Medulla oblongata (tissue), 1 donor: ENCODE data around the gene CCS.
"Not testable (repeated sequence)": the region's sequence is repeated elsewhere in the genome, so short reads cannot be mapped to it uniquely, and the experiment has no call there.

Experiments
- DNase-seq: peaks from one replicate; pipeline ENCODE4 v3.0.0-alpha.2; 2015; ENCODE audit errors: extremely low spot score

CCS gene, protein sequence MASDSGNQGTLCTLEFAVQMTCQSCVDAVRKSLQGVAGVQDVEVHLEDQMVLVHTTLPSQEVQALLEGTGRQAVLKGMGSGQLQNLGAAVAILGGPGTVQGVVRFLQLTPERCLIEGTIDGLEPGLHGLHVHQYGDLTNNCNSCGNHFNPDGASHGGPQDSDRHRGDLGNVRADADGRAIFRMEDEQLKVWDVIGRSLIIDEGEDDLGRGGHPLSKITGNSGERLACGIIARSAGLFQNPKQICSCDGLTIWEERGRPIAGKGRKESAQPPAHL

DNA sequence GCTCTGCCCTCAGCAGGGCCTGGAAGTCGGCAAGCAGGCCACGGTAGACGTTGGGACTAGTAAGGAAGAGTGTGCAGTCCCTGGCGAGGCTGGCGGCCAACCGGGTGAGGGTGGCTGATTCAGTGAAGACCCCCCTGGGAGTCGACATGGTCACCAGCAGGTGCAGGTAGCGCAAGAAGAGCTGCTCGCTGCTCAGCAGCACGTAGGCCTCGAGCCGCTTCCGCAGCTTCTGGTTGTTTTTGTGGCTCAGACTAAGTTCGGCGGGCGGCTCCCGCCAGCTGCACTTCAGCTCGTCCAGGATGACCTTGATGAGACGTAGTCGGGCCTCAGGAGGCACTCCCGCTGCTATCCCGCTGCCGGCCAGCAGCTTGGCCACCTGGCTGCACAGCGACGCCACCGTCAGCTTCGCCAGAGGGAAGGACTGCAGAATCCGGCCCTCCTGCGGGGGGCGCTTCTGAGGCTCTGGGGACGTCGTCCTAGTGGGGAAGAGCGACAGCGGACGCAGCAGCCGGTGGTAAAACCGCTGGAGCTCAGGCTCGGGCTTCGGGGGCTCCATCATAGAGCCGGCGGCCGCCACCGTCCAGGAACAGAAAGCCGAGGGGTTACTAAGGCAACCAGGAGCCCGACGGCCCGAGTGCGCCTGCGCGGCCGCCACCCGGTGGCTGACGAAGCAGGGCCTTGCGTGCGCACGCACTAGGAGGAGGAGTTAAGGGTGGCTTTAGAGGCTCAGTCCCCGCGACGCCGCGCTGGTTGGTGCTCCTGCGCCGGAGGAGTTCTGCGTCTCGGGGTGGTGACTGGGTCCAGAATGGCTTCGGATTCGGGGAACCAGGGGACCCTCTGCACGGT is at the start of gene CCS, which contains the start of gene CCDC87:
TSS of gene CCS (plus strand) at position 729 of the 846 bp plus-strand sequence. CDS start at position 806, 77 bp downstream.
TSS of gene CCDC87 (minus strand) at position 607 of the 846 bp plus-strand sequence. CDS start at position 559, 48 bp downstream.
- peak; percentile 97 for DNase-seq

GRCh38 chr11:66543263-66544107 is 49.5 kb upstream of the CCS start:
- peak; percentile 18 for DNase-seq

DNA sequence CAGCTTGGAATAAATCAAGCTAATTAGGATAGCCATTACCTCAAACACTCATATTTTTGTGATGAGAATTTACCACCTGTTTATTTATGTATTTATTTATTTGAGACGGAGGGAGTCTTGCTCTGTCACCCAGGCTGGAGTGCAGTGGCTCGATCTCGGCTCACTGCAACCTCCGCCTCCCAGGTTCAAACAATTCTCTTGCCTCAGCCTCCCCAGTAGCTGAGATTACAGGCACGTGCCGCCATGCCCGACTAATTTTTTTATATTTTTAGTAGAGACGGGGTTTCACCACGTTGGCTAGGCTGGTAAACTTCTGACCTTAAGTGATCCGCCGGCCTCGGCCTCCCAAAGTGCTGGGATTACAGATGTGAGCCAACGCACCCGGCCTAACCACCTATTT is 48.0 kb upstream of the CCS start:
- not testable (repeated sequence) for DNase-seq

- peak; percentile 98 for DNase-seq
Observed at GRCh38 chr11:66545701-66546367, 47.2 kb upstream of the CCS start, which contains the start of gene ZDHHC24. TSS of gene ZDHHC24 (minus strand) at chr11:66546048. CDS start at chr11:66546003, 45 bp downstream.

- no peak for DNase-seq
Observed at GRCh38 chr11:66546368-66546965, 46.5 kb upstream of the CCS start, which contains the start of gene ACTN3. TSS of gene ACTN3 (plus strand) at chr11:66546903. CDS start at chr11:66546938, 35 bp downstream.

DNA sequence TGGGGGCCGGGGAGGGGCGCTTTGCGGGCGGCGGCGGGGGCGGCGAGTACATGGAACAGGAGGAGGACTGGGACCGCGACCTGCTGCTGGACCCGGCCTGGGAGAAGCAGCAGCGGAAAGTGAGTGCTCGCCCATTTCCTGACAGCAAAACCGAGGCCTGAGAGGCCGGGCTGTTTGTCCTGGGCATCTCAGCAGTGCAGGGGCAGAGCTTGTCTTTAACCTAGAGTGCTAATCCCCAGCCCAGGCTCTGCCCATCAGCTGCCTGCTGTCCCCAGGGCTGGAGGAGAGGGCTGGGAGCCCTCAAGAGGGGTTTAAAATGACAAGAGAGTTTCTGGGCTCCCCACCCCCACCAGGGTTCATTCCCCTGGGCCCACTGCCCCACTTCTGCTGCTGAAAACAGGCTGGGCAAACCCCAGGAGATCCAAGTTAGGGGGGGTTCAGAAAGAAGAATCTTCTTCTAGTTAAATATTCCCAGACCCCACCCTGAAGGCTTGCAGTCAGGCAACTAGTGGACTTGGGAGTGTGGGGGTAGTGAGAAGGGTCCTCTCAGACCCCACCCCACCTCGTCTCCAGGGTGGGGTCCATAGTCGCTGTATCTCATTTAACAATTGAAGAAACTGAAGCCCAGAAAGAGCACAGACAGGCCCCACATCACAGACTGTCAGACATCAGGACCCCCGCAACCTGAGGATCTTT is 45.9 kb upstream of the CCS start:
- DNase-seq: no peak

- DNase-seq: no peak
Observed at GRCh38 chr11:66547662-66548009, 45.3 kb upstream of the CCS start.

DNA sequence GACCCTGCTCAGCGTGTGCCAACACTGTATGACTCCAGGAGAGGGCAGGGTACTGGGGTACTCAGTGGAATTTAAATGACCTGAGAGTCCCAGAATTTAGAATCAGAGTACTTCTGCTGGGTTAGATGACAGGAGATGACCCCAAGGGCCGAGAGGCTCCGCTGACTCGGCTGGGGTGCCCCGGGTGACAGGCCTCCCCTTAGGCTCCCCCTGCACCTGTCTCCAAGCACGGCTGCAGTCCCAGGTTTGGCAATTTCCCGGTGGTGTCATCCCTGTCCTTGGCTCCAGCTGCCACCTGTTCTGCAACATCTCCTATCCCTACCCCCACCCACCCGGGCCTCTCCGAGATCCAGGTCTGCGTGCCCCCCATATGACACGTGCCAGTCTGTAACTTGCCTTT is 44.9 kb upstream of the CCS start:
- DNase-seq: no peak

DNA sequence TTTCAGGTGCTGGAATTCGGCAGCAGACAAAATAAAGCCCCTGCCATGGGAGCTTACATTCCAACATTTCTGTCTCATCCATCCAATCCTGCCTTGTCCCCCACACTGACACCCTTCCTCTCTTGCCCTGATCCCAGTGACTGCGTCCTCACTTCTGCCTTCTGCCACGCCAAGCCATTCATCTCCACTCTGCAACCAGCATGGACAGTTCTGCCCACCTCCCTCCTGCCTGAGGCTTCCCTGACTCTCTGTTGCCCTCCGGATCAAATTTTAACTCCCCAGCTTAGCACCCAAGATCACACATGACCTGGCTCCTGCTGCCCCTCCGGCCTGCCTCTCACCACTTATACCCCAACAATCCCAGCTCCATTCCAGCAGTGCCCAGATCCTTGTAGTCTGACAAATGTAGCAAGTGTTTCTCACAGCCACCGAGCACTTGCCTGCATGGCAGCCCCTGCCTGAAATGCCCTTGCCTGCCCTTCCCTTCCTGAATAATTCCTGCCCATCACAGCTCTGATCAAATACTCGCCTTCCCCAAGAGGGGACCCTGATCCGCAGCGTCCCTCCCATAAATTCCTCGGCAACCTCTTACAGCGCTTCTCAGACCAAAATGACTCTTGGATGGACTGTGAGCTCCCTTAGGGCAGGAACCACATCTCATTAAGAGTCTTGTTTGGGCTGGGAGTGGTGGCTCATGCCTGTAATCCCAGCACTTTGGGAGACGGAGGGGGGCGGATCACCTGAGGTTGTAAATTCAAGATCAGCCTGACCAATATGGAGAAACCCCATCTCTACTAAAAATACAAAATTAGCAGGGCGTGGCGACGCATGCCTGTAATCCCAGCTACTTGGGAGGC is 44.0 kb upstream of the CCS start:
- no peak for DNase-seq

GRCh38 chr11:66549696-66550095 is 43.3 kb upstream of the CCS start:
- no peak for DNase-seq

DNA sequence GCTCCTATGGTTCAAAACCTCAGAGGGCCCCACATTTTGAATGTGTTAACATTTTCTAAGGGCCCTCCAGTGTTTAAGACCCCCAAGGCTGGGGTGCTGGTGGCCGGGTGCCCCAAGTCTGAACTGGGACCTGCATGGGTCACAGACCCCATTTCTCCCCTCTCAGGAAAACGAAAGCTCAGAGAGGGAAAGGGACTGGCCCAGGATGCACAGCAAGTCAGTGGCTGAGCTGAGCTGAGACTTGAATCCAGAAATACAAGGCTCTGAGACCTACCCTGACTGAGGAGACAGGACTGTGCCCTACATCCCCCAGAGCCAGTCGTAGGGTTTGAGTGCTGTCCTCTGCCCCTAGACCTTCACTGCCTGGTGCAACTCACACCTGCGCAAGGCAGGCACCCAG is 42.1 kb upstream of the CCS start:
- no peak for DNase-seq

DNA sequence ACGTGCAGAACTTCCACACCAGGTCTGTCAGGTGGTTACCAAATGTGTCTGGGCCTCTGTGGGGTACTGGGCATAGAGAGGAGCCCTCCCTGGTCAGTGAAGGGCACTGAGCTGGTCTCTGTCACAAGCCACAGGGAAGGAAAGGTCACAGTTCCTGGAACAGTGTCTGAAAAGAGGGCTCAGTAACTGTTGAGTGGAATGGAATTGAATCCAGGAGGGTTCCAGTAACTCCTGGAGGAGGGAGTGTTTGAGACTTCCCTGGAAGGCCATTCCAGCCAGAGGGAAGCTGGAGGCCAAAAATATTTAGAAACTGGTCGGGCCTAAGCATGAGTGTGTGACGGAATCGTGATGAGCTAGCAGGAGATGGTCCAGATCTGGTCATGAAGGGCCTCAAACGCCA is 38.4 kb upstream of the CCS start:
- no peak for DNase-seq

DNA sequence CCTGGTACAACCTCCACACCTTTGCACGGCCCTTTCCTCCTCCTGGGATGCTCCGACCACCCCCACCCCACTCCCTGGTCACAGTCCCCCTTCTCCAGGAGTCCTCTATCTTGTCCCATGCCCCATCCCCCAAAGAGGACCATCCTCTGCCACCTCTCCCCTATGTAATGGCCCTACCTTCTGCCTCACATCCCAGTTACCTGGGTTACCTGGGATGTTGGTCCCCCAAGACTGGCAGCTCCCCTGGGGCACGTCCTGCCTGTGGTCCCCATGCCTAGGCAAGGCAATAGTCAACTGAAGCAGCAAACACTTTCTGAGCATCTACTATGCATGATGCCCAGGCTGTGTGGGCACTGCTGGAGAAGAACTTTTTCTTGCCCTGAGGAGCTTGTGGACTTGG is 37.6 kb upstream of the CCS start:
- no peak for DNase-seq

DNA sequence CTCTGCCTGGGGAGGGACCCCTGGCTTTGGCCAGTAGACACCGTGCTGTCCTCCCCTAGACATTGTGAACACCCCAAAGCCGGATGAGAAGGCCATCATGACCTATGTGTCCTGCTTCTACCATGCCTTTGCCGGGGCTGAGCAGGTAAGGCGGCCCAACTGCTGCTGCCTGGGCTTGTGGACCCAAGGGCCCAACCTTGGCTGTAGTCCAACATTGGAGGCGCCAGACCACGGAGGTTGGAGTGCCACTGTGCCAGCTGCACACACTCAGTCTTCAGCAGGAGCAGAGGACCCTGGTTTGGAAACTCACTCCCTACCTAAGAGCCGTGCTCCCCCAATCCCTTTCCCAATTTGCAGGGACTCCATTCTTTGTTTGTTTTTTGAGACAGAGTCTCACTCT is 36.9 kb upstream of the CCS start:
- DNase-seq: no peak

DNA sequence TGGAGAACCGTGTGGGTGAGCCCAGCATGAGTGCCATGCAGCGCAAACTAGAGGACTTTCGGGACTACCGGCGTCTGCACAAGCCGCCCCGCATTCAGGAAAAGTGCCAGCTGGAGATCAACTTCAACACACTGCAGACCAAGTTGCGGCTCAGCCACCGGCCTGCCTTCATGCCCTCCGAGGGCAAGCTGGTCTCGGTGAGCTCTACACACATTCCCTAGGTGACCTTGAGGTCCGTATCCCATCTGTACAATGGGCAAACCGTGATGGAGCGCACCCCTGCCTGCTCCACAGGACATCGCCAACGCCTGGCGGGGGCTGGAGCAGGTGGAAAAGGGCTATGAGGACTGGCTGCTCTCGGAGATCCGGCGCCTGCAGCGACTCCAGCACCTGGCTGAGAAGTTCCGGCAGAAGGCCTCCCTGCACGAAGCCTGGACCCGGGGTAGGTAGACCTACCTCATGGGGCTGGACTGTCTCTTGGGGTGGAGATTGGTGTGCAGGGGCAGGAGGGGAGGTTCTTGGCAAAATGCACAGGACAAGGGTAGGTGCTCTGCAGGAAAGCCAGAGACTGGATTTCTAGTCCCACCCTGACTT is 35.2 kb upstream of the CCS start:
- no peak for DNase-seq

- DNase-seq: no peak
Observed at GRCh38 chr11:66559142-66559865, 33.7 kb upstream of the CCS start.

DNA sequence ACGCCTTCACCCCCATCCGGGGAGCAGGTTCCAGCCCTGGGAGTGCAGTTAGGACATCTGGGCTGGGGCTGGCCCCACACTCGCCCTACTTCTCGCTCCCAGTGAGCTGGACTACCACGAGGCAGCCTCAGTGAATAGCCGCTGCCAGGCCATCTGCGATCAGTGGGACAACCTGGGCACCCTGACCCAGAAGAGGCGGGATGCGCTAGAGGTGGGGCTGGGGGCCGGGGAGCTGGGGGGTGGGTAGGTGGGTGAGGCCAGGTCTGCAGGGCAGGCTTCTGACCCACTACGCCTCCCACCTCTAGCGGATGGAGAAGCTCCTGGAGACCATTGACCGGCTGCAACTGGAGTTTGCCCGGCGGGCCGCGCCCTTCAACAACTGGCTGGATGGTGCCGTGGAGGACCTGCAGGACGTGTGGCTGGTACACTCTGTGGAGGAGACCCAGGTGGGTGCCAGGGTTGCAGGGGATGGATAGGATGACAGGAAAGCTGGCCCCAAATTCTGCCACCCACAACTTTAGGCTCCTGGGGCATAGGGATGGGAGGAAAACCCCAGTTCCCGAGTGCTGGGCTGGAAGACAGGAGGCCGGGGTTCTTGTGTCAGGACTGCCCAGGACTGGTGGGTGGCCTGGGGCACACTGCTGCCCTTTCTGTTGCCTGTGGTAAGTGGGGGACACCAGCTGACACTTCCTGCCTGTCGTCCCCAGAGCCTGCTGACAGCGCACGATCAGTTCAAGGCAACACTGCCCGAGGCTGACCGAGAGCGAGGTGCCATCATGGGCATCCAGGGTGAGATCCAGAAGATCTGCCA is 32.9 kb upstream of the CCS start:
- DNase-seq: no peak
